Astrocyte (in vitro differentiated cells and primary cell): ENCODE results near the gene GDE1. TPM values are rescaled to one million over a fixed set of nuclear protein-coding genes. Genes with fewer than 3 reads are reported as not detected.

ENCODE experiments used
- DNase-seq: peaks from one replicate; pipeline ENCODE4 v3.0.0-alpha.2; 2010; ENCODE audit warnings: low read depth
- FAIRE-seq: peaks from 2 replicates; lab custom pipeline; 2011; peaks lifted over from hg19 to GRCh38; lab: Jason Lieb, UNC
- H2AFZ ChIP-seq: 2 replicates; pipeline ENCODE4 v1.6.0; 2012; ENCODE audit warnings: low read depth, low read length, inconsistent platforms
- H3K27ac ChIP-seq: 2 replicates; pipeline ENCODE4 v1.5.1; 2011; ENCODE audit warnings: low read depth, low read length, inconsistent platforms
- H3K27me3 ChIP-seq: 2 replicates; pipeline ENCODE4 v1.6.0; 2011; ENCODE audit warnings: low read length, inconsistent platforms; ENCODE audit not compliant: insufficient read depth
- H3K36me3 ChIP-seq: 2 replicates; pipeline ENCODE4 v1.5.1; 2011; ENCODE audit warnings: low read length, inconsistent platforms; ENCODE audit not compliant: insufficient read depth
- H3K4me1 ChIP-seq: 2 replicates; pipeline ENCODE4 v1.5.1; 2011; ENCODE audit warnings: low read length, inconsistent platforms; ENCODE audit not compliant: insufficient read depth
- H3K4me2 ChIP-seq: 2 replicates; pipeline ENCODE4 v1.6.0; 2012; ENCODE audit warnings: low read length, inconsistent platforms
- H3K4me3 ChIP-seq: 2 replicates; pipeline ENCODE4 v1.5.1; 2011; ENCODE audit warnings: low read depth, mild to moderate bottlenecking, low read length, inconsistent platforms; ENCODE audit not compliant: insufficient read depth
- H3K79me2 ChIP-seq: 2 replicates; pipeline ENCODE4 v1.6.0; 2012; ENCODE audit warnings: mild to moderate bottlenecking, low read length, inconsistent platforms; ENCODE audit not compliant: insufficient read depth
- H3K9ac ChIP-seq: 2 replicates; pipeline ENCODE4 v1.6.0; 2012; ENCODE audit warnings: mild to moderate bottlenecking, low read length, inconsistent platforms
- H3K9me3 ChIP-seq: 2 replicates; pipeline ENCODE4 v1.5.1; 2012; ENCODE audit warnings: low read depth, mild to moderate bottlenecking, low read length, inconsistent platforms; ENCODE audit not compliant: insufficient read depth
- H4K20me1 ChIP-seq: 2 replicates; pipeline ENCODE4 v1.6.0; 2012; ENCODE audit warnings: low read length, inconsistent platforms; ENCODE audit not compliant: insufficient read depth
- H3K27ac Mint-ChIP-seq: one replicate; pipeline ENCODE4 v1.8.0; 2021; ENCODE audit warnings: mild to moderate bottlenecking, mixed read lengths; ENCODE audit not compliant: unreplicated experiment
- H3K27me3 Mint-ChIP-seq: one replicate; pipeline ENCODE4 v1.8.0; 2021; ENCODE audit warnings: low read depth, mixed read lengths; ENCODE audit not compliant: unreplicated experiment
- H3K36me3 Mint-ChIP-seq: one replicate; pipeline ENCODE4 v1.8.0; 2021; ENCODE audit warnings: low read depth, mixed read lengths; ENCODE audit not compliant: unreplicated experiment
- H3K4me1 Mint-ChIP-seq: one replicate; pipeline ENCODE4 v1.8.0; 2021; ENCODE audit warnings: low read depth, mixed read lengths; ENCODE audit not compliant: unreplicated experiment
- H3K4me3 Mint-ChIP-seq: one replicate; pipeline ENCODE4 v1.8.0; 2021; ENCODE audit warnings: mild to moderate bottlenecking, moderate library complexity, mixed read lengths; ENCODE audit not compliant: unreplicated experiment
- H3K9me3 Mint-ChIP-seq: one replicate; pipeline ENCODE4 v1.8.0; 2021; ENCODE audit warnings: mild to moderate bottlenecking, mixed read lengths; ENCODE audit not compliant: unreplicated experiment
- CTCF ChIP-seq: IDR thresholded peaks from 2 replicates; pipeline ENCODE4 v1.5.1; 2011; ENCODE audit warnings: low read depth, mild to moderate bottlenecking, inconsistent platforms, low read length, moderate library complexity; ENCODE audit not compliant: insufficient read depth
- EZH2 ChIP-seq: IDR thresholded peaks from 2 replicates; pipeline ENCODE4 v1.6.1; 2012; ENCODE audit warnings: mild to moderate bottlenecking, low read length, inconsistent platforms; ENCODE audit not compliant: insufficient read depth
- total RNA-seq: library from RNA; stranded (reverse); gene quantifications from 2 replicates; pipeline ENCODE4 v1.2.1, GENCODE V29; 2021

GDE1 gene
- total RNA-seq, 1 donor from 2014 or later: 99.7 TPM

GRCh38 chr16:19502395-19503131, 19.3 kb downstream of the GDE1 start:
- H3K27ac ChIP-seq: no peak overlapping the region
- peaks cover 3% of the 10 kb centered on the region for H3K4me1 ChIP-seq
- no peaks in the 10 kb centered on the region for H3K4me1 Mint-ChIP-seq
- TF ChIP-seq CTCF (peak; percentile 85), EZH2 (no peak)
- H3K36me3 Mint-ChIP-seq: peaks cover 13% of the 10 kb centered on the region
- H3K9ac ChIP-seq: no peak overlapping the region
- DNase-seq (peak; percentile 43), FAIRE-seq (no peak)
- H3K36me3 ChIP-seq: peaks cover 29% of the 10 kb centered on the region
- H3K9me3 ChIP-seq: no peaks in the 10 kb centered on the region
- H3K4me3 ChIP-seq: no peak overlapping the region
- no peak overlapping the region for H2AFZ ChIP-seq
- no peaks in the 10 kb centered on the region for H3K9me3 Mint-ChIP-seq
- no peak overlapping the region for H3K27ac Mint-ChIP-seq
- H3K4me2 ChIP-seq: no peak overlapping the region
- H3K4me3 Mint-ChIP-seq: no peak overlapping the region
- no peaks in the 10 kb centered on the region for H3K27me3 Mint-ChIP-seq
- peaks cover 35% of the 10 kb centered on the region for H4K20me1 ChIP-seq
- H3K79me2 ChIP-seq: no peaks in the 10 kb centered on the region
- H3K27me3 ChIP-seq: no peaks in the 10 kb centered on the region

DNA sequence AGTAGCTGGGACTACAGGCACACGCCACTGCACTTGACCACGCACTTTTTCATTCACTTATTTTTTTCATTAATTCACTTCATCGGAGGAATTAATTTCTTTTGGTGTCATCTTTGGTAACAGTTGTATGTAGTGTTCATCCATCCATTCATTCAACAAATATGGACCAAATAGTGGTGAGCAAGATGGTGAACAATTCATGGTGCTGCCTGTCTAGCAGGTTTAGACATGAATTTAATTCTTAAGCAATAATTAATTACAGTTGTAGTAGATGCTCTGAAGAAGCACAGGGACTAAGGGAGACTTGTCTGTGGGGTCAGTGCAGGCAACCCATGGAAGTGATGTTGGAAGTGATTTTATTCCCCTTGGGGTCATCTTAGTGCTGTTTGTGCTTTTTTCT, 22.4 kb downstream of the GDE1 start:
- Mint-ChIP-seq H3K27me3 (no peaks in the 10 kb centered on the region), H3K4me3 (no peak overlapping the region), H3K27ac (no peak overlapping the region), H3K4me1 (no peaks in the 10 kb centered on the region), H3K36me3 (peaks cover 9% of the 10 kb centered on the region), H3K9me3 (no peaks in the 10 kb centered on the region)
- TF ChIP-seq EZH2 (no peak), CTCF (no peak)
- Histone ChIP-seq H2AFZ (no peak overlapping the region), H3K27me3 (no peaks in the 10 kb centered on the region), H3K79me2 (no peaks in the 10 kb centered on the region), H4K20me1 (peaks cover 23% of the 10 kb centered on the region), H3K4me1 (no peaks in the 10 kb centered on the region), H3K27ac (no peak overlapping the region), H3K9ac (no peak overlapping the region), H3K9me3 (no peaks in the 10 kb centered on the region), H3K4me3 (no peak overlapping the region), H3K36me3 (peaks cover 20% of the 10 kb centered on the region), H3K4me2 (no peak overlapping the region)
- FAIRE-seq: no peak
- DNase-seq: no peak

GRCh38 chr16:19499006-19499405, 22.9 kb downstream of the GDE1 start:
- no peaks in the 10 kb centered on the region for H3K27me3 Mint-ChIP-seq
- H3K9me3 Mint-ChIP-seq: no peaks in the 10 kb centered on the region
- Histone ChIP-seq H3K36me3 (peaks cover 15% of the 10 kb centered on the region), H3K9me3 (no peaks in the 10 kb centered on the region), H3K27ac (no peak overlapping the region), H4K20me1 (peaks cover 19% of the 10 kb centered on the region), H3K79me2 (no peaks in the 10 kb centered on the region), H3K27me3 (no peaks in the 10 kb centered on the region), H3K4me2 (no peak overlapping the region), H2AFZ (no peak overlapping the region), H3K9ac (no peak overlapping the region), H3K4me1 (no peaks in the 10 kb centered on the region), H3K4me3 (no peak overlapping the region)
- no peak for FAIRE-seq
- peaks cover 9% of the 10 kb centered on the region for H3K36me3 Mint-ChIP-seq
- DNase-seq: no peak
- no peaks in the 10 kb centered on the region for H3K4me1 Mint-ChIP-seq
- no peak overlapping the region for H3K27ac Mint-ChIP-seq
- TF ChIP-seq CTCF: no peak
- no peak for TF ChIP-seq EZH2
- no peak overlapping the region for H3K4me3 Mint-ChIP-seq
